Camera-type eye (tissue), 1 donor: ENCODE data around the gene ANKS1A. TPM values are rescaled to one million over a fixed set of nuclear protein-coding genes. Genes with fewer than 3 reads are reported as not detected.

Source experiments
- total RNA-seq: library from RNA; depleted of rRNA; stranded (reverse); fragments of >200 nt; gene quantifications from one replicate; pipeline ENCODE4 v1.2.3, GENCODE V29; 2014

Gene ANKS1A, protein sequence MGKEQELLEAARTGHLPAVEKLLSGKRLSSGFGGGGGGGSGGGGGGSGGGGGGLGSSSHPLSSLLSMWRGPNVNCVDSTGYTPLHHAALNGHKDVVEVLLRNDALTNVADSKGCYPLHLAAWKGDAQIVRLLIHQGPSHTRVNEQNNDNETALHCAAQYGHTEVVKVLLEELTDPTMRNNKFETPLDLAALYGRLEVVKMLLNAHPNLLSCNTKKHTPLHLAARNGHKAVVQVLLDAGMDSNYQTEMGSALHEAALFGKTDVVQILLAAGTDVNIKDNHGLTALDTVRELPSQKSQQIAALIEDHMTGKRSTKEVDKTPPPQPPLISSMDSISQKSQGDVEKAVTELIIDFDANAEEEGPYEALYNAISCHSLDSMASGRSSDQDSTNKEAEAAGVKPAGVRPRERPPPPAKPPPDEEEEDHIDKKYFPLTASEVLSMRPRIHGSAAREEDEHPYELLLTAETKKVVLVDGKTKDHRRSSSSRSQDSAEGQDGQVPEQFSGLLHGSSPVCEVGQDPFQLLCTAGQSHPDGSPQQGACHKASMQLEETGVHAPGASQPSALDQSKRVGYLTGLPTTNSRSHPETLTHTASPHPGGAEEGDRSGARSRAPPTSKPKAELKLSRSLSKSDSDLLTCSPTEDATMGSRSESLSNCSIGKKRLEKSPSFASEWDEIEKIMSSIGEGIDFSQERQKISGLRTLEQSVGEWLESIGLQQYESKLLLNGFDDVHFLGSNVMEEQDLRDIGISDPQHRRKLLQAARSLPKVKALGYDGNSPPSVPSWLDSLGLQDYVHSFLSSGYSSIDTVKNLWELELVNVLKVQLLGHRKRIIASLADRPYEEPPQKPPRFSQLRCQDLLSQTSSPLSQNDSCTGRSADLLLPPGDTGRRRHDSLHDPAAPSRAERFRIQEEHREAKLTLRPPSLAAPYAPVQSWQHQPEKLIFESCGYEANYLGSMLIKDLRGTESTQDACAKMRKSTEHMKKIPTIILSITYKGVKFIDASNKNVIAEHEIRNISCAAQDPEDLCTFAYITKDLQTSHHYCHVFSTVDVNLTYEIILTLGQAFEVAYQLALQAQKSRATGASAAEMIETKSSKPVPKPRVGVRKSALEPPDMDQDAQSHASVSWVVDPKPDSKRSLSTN
- total RNA-seq, result 41.0 TPM

DNA sequence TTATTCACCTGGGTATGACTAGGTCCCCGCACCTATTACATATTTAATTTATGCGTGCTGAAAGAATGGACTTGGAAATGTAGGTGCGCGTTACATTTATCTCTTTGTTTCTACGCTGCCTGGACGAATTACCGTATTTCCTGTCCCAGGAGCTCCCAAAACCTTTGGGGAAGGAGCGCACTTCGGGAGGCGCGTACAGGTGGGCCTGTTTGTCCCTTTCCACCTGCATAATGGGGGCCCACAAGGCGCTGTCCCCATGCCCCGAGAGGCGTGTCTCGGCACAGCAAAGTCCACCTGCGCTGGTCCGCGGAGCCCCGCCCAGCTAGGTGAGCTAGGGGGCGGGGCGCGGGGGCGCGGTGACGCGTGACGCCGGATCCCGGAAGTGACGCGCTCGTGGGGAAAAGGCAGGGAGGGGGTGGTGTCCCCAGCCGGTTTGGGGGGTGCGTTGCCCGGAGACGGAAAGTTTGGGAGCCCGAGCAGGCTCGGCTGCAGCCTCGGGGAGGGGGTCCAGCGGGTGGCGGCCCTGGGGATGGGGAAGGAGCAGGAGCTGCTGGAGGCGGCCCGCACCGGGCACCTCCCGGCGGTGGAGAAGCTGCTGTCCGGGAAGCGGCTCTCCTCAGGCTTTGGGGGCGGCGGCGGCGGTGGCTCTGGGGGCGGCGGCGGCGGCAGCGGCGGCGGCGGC is at the start of gene ANKS1A:
ANKS1A (plus strand) TSS at position 382 of the 682 bp plus-strand sequence; CDS start at position 530, 148 bp downstream.

GRCh38 chr6:34887753-34888513 is 1.1 kb upstream of the ANKS1A start, which contains the start of gene TAF11:
Gene TAF11 (minus strand): TSS chr6:34888042. CDS start chr6:34887957, 85 bp downstream.

Other genes starting within 250 kb of the ANKS1A start
- gene ILRUN, start 192.5 kb upstream of the ANKS1A start, total RNA-seq, result 48.4 TPM
- 26.2 TPM for gene SNRPC, start 131.8 kb upstream of the ANKS1A start, total RNA-seq
- gene BLTP3A, start 97.2 kb upstream of the ANKS1A start, total RNA-seq, result 16.9 TPM
- gene TAF11, start 1.2 kb upstream of the ANKS1A start, total RNA-seq, result 33.5 TPM